ENCODE results near the gene ZDHHC13.

ZDHHC13 gene

DNA sequence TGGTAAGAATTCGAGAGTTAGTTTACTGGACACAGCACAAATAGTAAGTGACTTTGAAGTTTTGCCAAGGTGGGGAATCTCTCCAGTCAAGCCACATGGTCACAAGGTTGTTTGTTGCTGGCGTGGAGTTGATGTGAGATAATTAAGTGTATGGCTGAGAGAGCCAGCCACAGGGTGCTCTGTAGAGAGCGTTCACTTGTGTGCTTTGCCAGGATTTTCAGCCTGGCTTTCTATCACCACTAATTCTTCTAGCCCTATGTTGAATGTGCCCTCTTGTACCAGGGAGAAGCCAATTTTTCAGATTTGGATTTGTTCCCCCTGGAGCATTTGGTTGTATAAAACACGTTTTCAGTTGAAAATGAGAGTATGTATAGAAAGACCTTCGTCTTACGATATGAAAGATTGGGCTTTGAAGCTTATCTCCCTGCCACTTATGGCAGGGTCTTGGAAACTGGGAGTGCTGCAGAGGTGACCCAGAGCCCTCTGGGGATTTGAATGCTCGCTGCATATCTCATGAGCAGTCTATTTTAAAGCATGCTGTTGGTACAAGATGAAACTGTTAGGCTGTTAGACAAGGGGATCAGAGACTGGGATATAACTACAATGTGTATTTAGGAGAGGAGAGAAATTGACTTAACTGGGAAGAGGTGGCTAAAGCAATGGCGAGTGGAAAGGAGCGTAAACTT is 56.2 kb downstream of the ZDHHC13 start:
- no peak for DNase-seq

DNA sequence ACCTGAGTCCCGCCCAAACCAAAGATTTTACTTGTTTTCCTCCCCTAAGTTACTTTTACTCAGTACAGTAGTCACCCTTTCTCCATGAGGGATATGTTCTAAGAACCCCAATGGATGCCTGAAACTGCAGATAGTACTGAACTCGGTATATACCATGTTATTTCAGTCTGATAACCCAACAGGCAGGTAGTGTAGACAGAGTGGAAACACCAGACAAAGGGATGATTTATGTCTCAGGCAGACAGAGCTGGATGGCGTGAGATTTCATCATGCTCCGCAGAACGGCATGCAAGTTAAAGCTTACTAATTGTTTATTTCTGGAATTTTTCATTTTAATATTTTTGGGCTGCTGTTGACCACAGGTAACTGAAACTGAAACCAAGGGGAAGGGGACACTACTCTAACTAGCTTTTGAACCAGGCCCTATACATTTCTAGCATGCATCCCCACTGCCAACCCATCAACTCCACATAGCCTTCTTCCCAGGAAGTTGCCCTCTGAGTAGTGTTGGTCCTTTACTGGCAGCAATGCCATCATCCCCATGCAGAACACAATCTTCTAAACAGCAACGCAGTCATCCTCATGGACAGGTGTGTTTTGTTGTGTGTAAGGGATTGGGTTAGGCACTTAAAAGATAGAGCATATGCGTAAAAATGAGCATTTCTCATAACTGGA is 57.1 kb downstream of the ZDHHC13 start:
- DNase-seq, result no peak

GRCh38 chr11:19176629-19177186 is 59.7 kb downstream of the ZDHHC13 start:
- no peak for DNase-seq

GRCh38 chr11:19181531-19182261 is 64.7 kb downstream of the ZDHHC13 start:
- DNase-seq, result no peak

DNA sequence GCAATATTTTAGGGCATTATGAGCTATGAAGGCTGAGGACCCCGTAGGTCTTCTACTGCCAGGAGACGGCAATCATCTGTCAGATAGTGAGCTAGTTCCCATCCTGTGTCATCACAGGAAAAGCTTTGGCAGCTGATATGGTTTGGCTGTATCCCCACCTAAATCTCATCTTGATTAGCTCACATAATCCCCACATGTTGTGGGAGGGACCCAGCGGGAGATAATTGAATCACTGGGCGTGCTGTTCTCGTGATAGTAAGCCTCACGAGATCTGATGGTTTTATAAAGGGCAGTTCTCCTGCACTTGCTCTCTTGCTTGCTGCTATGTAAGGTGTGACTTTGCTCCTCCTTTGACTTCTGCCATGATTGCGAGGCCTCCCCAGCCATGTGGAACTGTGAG is 66.7 kb downstream of the ZDHHC13 start:
- no peak for DNase-seq

DNA sequence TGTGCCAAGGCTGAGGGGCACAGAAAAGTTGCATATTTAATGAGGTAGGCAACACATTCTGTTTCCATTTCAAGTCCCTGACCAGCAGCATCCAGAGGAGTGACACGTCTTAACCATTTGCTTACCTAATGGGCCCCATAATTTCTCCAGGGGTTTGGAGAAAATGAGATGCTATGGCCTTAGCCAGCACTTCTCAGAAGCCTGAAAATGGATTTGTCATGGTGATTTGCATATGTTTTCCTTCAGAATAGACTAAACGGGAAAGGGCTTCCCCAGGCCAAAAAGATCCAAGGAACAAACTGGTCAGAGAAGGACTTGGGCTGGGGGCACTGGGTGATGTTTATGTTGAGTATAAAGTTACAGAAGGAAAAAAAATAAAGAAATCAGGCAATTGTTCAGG is 68.1 kb downstream of the ZDHHC13 start:
- no peak for DNase-seq

DNA sequence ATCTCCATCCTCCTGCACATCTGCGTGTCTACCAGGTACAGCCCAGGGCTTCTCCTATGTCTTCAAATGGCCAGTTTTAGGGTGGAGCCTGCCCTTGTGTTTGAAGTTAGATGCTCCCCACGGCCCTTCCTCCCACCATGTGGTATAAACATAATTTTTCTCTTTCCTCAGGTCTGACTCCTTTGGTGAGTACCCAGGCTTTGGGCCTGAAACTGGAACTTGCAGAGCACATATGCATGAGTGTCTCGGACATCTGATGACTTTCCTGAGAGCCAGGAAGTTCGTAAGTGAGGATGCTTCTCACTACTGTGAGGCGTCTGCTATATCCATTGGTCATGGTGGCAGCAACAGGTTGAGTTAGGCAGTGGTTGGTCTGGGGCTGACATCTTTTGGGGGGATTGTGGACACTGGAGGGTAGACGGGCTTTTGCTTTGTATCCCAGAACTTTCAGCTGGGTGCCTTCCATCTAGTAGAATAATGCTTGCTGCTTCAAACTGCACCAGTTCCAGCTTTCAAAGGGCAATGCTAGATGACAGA is 68.6 kb downstream of the ZDHHC13 start:
- no peak for DNase-seq

- DNase-seq, result peak; percentile 21
Measured at GRCh38 chr11:19187114-19187832, 70.3 kb downstream of the ZDHHC13 start.

DNA sequence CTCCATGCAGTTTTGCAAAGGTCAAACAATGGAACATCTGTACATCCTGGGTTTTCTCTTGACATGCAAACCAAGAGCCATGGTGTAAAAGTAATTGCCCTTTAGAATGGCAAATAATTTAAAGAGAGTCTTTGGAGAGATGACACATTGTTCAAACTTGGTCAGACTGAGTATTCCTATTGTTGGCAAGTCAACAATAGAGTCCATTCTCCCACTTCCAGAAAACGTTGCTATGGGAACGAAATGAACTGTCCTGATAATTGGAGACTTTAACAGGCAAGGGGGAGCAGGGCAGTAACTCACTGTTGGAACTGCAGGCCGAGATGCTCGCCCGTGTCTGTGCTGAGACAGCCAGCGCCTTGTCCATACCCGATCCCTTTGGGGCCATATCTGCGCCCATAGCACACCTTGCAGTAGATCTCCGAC is 70.9 kb downstream of the ZDHHC13 start:
- no peak for DNase-seq

DNA sequence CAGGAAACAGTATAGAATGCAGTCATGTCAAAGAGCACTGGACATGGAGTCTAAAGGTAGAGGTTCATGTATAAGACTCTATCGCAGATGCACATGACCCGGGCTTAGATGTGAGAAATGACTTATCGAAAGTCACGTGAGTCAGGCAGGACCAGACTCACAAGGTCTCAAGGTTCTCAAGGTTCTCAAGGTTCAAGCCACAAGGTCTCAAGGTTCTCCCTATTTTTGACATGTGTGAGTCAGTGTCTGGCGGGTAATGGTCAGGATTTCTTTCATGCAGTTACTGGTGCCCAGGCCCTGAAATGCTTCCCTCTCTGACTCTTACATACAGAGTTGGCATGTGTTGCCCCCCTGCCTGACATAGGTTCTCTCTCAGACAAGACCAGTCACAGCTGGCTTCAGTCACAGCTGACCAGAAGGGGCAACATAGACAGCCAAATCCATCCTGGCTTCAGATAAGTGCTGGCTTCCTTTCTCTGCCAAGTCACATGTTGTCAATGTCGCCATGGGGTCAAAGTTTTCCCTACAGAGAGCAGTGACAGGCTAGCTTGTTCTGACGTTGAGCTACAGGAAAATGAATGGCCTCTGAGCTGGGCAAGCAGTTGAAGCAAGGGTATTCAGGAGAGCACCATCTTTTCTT is 74.7 kb downstream of the ZDHHC13 start:
- no peak for DNase-seq

DNA sequence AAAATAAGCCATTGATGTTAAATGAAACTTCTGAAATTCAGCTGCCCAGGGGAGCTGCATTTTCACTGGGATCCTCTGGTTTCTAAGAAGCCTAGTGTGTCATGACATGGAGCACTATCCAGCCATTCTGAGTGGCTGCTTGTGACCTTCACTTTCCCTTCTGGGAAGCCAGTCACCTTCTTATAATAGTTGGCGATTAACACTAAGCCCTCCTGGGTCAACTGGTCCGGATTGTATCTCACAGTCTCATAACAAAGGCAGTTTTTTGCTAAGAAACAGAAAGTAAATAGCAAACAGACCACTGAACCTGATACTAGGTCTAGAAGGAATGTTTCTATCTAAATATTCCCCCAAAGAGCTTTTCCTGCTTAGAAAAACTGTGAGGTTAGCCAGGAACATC is 76.9 kb downstream of the ZDHHC13 start:
- no peak for DNase-seq

GRCh38 chr11:19194620-19195308 is 77.8 kb downstream of the ZDHHC13 start:
- no peak for DNase-seq

DNA sequence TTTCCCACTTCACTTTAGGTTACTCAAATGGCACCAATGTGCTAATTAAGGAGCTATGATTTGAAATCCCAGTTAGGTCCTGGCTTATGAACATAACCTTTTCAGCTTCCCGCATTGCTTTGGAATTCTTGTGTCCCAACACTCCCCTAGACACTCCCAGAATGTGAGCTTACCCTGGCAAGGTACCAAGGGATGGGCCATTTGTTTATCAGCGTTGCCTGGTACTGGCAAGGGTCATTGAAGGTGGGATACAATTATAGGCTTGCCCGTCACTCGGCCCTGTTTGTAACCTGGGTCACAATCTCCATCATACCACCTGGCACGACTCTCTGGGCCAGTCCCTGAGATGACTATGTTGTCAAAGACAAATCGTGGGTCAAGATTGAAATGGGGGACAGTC is 79.5 kb downstream of the ZDHHC13 start:
- DNase-seq, result no peak

GRCh38 chr11:19199048-19199447 is 82.1 kb downstream of the ZDHHC13 start:
- no peak for DNase-seq

GRCh38 chr11:19199771-19200170 is 82.8 kb downstream of the ZDHHC13 start:
- DNase-seq, result no peak

DNA sequence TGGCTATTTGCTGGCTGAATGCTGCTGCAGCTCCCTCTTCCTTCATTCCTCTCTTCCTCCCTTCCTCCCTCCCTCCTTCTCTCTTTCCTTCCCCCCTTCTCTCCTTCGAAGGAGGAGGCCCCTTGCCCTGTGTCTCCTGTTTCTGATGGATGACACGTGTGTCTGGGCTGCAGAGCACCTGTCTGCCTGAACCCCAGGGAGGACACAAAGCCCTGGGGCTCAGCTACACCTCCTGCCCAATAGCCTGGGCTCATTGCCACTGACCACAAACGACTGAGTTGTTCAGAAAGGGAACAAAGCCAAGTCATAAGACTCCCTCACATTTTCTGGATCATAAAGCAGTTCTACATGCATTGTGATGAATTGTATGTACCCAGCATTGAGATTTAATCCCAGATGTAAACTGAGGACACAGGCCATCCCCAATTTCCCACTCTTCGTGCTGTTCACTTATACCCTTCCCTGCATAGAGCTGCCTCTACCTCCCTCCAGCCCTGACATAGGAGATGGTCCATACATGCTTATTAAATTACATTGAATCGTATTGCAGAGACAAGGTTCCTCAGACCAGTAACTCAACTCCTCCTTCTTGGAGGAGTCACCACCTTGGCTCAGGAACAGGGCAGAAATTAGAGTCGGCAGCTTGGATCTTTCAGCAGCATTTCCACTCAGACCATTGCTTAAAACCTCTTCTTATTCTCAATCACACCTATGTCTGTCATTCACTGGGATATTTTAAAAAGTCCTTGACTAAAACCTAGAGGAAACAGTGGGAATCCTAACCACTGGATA is 83.6 kb downstream of the ZDHHC13 start:
- DNase-seq, result peak; percentile 19

- no peak for DNase-seq
Measured at GRCh38 chr11:19201737-19202605, 85.0 kb downstream of the ZDHHC13 start, which contains the start of gene CSRP3. TSS of gene CSRP3 (minus strand) at chr11:19201983. CDS start at chr11:19192448, 9,535 bp downstream.

- no peak for DNase-seq
Measured at GRCh38 chr11:19204836-19205235, 87.9 kb downstream of the ZDHHC13 start.

DNA sequence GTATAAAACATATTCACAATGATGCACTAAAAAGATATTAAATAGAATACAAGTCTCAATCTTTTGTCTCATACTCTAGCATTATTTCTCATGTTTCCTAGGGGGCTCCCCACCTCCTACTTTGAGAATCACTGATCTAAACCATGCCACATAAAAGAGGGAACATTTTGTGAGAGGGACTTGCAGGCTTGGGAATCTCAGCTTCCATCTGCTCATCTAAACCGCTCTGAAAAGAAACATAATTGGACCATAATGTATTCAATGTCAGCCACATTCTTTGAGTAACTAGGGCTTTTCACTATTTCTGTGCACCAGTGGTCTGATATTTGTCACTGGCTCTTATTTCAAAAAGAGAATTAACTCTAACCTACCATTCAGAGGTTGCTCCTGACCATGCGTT is 91.2 kb downstream of the ZDHHC13 start:
- DNase-seq, result no peak

All from fibroblast of skin of scalp (primary cell).